ENCODE results near the gene MT1A.
A peak's percentile ranks its signal among the peaks of the same experiment; 100 is the strongest.

MT1A gene

DNA sequence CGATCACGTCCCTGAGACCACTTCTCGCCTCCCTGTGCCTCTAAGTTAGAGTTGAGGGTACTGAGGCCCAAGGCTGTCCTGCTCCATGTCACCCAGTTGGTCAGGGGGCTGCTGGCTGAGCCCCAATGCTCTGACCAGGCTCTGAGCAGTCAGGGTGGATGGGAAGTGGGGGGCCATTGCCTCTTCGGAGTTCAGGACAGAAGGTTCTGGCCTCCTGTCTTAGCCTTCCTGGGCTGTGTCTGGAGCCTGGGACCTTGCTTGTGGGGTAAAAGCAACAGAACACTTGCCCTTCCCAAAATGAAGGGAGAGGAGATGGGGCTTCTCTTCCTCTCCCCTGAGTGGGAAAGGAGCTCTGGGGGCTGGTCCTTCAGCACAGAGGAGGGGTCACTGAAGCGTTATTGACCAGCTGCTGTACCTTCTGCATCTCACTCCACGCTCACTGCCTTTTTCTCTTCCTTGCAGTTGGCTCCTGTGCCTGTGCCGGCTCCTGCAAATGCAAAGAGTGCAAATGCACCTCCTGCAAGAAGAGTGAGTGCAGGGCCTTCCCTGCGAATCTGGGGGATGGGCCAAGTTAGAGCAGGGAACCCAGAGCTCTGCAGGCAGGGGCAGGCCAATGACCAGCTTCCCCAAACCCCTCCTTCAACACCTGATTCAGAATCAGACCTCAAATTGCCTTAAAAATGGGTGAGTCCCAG lies 44.4 kb downstream of the MT1A start:
- peak overlapping the region; percentile 85 for H3K27ac Mint-ChIP-seq
- ATAC-seq (no peak), DNase-seq (no peak)
- H3K36me3 Mint-ChIP-seq (ENCODE audit: low read depth), result peaks cover 5% of the 10 kb centered on the region
- H3K4me1 Mint-ChIP-seq, result peaks cover 27% of the 10 kb centered on the region
- H3K9me3 Mint-ChIP-seq, result no peaks in the 10 kb centered on the region
- H3K4me3 Mint-ChIP-seq, result peak overlapping the region; percentile 90
- H3K27me3 Mint-ChIP-seq, result no peaks in the 10 kb centered on the region

DNA sequence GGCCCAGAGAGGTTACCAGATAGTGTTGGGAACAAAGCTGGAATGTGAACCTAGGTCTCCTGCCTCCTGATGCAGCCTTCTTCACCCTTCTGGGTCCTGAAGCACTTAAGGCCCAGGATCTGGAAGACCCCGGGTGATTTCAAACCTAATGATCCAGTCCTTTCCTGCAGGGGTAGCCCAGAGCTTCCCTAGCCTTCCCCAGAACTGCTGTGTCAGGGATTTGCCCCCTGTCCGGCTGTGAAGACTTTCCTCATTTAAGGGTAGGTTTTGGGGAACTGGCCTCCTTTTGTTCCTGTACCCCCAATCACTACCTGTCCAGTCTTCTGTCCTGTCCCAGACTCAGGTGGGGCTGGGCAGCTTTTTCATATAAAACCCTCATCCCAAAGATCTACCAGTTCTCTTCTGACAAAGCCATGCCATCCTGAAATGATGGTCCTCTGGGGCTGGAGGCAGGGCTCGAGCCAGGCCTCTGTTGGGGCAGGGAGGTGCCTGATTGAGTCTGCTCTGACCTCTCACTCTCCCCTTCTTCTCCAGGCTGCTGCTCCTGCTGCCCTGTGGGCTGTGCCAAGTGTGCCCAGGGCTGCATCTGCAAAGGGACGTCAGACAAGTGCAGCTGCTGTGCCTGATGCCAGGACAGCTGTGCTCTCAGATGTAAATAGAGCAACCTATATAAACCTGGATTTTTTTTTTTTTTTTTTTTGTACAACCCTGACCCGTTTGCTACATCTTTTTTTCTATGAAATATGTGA lies 45.1 kb downstream of the MT1A start:
- DNase-seq, result no peak
- H3K4me3 Mint-ChIP-seq, result peak overlapping the region; percentile 90
- no peaks in the 10 kb centered on the region for H3K9me3 Mint-ChIP-seq
- peaks cover 27% of the 10 kb centered on the region for H3K4me1 Mint-ChIP-seq
- ATAC-seq, result no peak
- H3K36me3 Mint-ChIP-seq (ENCODE audit: low read depth), result peaks cover 5% of the 10 kb centered on the region
- H3K27ac Mint-ChIP-seq, result no peak overlapping the region
- no peaks in the 10 kb centered on the region for H3K27me3 Mint-ChIP-seq

DNA sequence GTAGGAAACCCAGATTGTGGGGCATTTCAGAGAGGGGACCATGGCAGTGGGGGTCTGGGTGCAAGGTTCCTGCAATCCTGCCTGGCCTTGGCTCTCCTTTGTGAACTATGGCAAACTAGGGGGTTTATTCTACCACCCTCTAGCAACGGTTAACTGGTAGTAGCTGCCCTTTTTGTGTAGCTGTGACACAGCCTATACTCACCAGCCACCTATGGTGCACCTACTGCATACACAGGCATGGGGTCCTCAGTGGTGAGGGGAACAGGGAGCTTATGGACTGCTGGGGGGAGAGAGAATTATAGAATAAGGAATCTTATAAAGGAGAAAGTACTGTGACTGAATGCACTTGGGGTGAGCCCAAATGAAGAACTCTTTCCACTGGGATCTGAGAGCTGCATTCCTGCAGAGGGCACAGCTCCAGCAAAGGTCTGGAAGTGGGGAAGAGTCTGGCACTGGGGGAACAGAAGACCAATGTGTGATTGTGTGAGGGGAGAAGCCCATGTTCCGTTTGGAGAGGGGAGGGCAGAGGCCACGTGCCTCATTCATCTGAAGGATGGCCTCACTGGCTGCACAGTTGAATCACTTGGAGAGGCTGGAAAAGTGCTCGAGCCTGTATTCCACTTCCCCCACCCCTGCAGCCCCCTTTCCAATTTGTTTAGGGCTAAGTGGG lies 45.9 kb downstream of the MT1A start:
- Mint-ChIP-seq H3K36me3 (ENCODE audit: low read depth) (peaks cover 5% of the 10 kb centered on the region), H3K4me1 (peaks cover 27% of the 10 kb centered on the region), H3K4me3 (peak overlapping the region; percentile 90), H3K27me3 (no peaks in the 10 kb centered on the region), H3K27ac (no peak overlapping the region), H3K9me3 (no peaks in the 10 kb centered on the region)
- ATAC-seq, result no peak
- no peak for DNase-seq

DNA sequence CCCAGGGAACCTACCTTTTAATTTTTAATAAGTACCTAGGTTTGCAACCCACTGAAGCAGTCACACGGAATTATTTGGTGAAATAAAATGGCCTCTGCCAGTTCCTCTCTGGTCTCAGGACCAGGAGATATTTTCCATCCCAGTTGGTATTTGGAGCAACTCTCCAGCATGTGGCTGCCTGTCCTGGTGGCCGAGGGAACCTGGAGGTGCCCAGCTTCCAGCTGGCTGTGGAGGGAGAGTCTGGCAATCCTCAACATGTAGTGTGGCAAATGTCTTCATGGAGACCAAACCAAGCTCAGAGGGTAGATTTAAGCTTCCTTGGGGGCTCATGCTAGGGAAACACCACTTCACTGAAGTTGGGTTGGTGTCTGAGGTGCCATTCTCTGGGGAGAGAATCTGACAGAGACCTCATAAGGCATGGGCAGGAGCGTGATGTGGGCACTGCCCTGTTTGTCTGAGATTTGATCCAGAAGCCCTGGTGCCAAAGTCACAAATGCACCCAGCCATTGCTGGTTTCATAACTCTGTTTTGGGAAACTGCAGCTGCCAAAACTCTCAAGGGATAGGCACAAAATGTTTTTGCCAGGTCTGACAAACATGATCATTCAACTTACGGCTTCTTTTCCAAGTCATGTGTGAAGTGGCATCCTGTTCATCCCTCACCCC lies 46.6 kb downstream of the MT1A start:
- Mint-ChIP-seq H3K9me3 (no peaks in the 10 kb centered on the region), H3K27ac (no peak overlapping the region), H3K27me3 (no peaks in the 10 kb centered on the region), H3K4me1 (peaks cover 24% of the 10 kb centered on the region), H3K36me3 (ENCODE audit: low read depth) (peaks cover 5% of the 10 kb centered on the region), H3K4me3 (no peak overlapping the region)
- DNase-seq, result no peak
- ATAC-seq, result no peak

DNA sequence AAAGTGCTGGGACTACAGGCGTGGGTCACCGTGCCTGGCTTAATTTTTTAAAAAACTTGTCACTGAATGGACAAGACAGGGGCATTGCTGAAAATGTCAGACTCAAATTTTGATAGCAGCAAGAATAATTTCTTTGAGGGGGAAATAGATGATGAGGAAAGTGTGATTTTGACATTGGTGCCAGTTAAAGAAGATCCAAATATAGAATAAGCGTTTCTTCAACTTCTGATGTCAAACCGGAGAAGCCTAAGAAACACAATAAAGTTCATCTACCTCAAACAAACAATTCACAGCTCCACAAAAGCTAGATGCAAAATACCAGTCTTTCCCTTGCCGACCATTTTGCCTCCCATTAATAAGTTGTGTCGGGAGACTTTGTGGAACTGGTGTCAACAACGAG lies 48.3 kb downstream of the MT1A start:
- Mint-ChIP-seq H3K4me1 (peaks cover 20% of the 10 kb centered on the region), H3K4me3 (no peak overlapping the region), H3K27me3 (peaks cover 2% of the 10 kb centered on the region), H3K27ac (no peak overlapping the region), H3K9me3 (no peaks in the 10 kb centered on the region), H3K36me3 (ENCODE audit: low read depth) (peaks cover 5% of the 10 kb centered on the region)
- no peak for DNase-seq
- ATAC-seq, result no peak

DNA sequence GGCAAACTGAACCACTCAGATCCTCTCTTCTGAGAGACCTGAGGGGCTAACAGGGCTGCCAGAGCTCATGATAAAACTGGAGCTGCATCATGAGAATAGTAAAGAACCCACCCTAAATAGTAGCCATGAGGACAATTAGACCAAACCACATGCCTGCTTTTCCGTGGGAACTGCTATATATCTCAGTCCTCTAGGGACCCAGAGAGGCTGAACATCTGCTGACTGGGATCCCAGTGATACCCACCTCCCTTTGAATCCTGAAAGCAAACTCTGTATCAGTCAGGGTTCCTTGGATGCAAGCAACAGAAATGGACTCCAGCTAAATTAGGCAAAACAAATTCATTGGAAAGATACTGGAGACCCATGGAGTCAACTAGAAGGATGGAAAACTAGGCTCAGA lies 50.3 kb downstream of the MT1A start:
- peaks cover 3% of the 10 kb centered on the region for H3K4me1 Mint-ChIP-seq
- no peak overlapping the region for H3K27ac Mint-ChIP-seq
- ATAC-seq, result no peak
- DNase-seq, result no peak
- no peaks in the 10 kb centered on the region for H3K9me3 Mint-ChIP-seq
- H3K27me3 Mint-ChIP-seq, result peaks cover 2% of the 10 kb centered on the region
- H3K36me3 Mint-ChIP-seq (ENCODE audit: low read depth), result peaks cover 5% of the 10 kb centered on the region
- H3K4me3 Mint-ChIP-seq, result no peak overlapping the region

DNA sequence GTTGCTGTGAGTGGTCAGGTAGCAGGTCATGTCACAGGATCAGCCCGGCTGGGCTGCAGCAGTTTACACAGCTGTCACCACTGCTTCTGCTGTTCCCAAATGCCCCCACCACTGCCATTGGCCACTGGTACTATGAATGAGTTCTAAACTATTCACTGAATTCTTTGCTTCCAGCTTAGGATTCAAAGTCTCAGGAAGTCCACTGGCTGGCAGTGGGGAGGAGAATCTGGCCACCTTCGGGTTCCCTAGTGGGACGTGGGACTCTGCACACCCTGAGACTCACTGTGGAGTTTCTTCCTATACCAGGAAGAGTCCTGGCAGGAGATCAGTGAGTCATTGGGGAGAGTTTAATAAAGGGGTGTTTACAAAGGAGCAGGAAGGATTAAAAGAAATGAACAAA lies 50.7 kb downstream of the MT1A start:
- Mint-ChIP-seq H3K27me3 (peaks cover 2% of the 10 kb centered on the region), H3K4me1 (no peaks in the 10 kb centered on the region), H3K36me3 (ENCODE audit: low read depth) (peaks cover 5% of the 10 kb centered on the region), H3K4me3 (no peak overlapping the region), H3K27ac (no peak overlapping the region), H3K9me3 (no peaks in the 10 kb centered on the region)
- ATAC-seq (no peak), DNase-seq (no peak)
